ENCODE results near the gene CABLES1. TPM values are rescaled to one million over a fixed set of nuclear protein-coding genes. Genes with fewer than 3 reads are reported as not detected.

The CABLES1 gene
- total RNA-seq, 4 donors from 2014 or later, result 4.0 to 24.0 (median 10.2) TPM

GRCh38 chr18:23181547-23181946 is 46.3 kb downstream of the CABLES1 start:
- H3K4me3 ChIP-seq, result no peak overlapping the region
- no peaks in the 10 kb centered on the region for H3K27me3 ChIP-seq
- no peaks in the 10 kb centered on the region for H3K36me3 ChIP-seq
- H3K9me3 ChIP-seq, result no peaks in the 10 kb centered on the region
- no peak for ATAC-seq
- peaks cover 0 to 8% (median 0%) of the 10 kb centered on the region in 3 donors for H3K4me1 ChIP-seq
- no peak overlapping the region for H3K27ac ChIP-seq
- no peak for TF ChIP-seq EP300 (IDR thresholded peaks at IDR 0.05)
- no peak for TF ChIP-seq CTCF (IDR thresholded peaks at IDR 0.05)

- no peak for ATAC-seq
- TF ChIP-seq CTCF (IDR thresholded peaks at IDR 0.05) (no peak), POLR2AphosphoS5 (IDR thresholded peaks at IDR 0.05) (no peak), EP300 (IDR thresholded peaks at IDR 0.05) (no peak), POLR2A (IDR thresholded peaks at IDR 0.05) (no peak)
- Histone ChIP-seq H3K27me3 (no peaks in the 10 kb centered on the region), H3K4me3 (no peak overlapping the region), H3K27ac (no peak overlapping the region), H3K9me3 (no peaks in the 10 kb centered on the region), H3K4me1 (peaks cover 0 to 8% (median 0%) of the 10 kb centered on the region in 3 donors), H3K36me3 (no peaks in the 10 kb centered on the region)
- WGBS, 2 donors (ENCODE audit: low coverage in 1 of 2), result 100% methylated on average over 1 of the region's 9 CpGs; no CpG with 5 or more reads in 1 of the 2 donors
Observed at GRCh38 chr18:23182606-23183005, 47.3 kb downstream of the CABLES1 start.

GRCh38 chr18:23183411-23184150 is 48.3 kb downstream of the CABLES1 start:
- 54 to 60% methylated on average over 2 to 5 of the region's 8 CpGs for whole genome bisulfite sequencing, 2 donors (ENCODE audit: low coverage in 1 of 2)
- no peak for ATAC-seq
- Histone ChIP-seq H3K4me1 (peaks cover 0 to 4% (median 0%) of the 10 kb centered on the region in 3 donors), H3K27me3 (no peaks in the 10 kb centered on the region), H3K4me3 (no peak overlapping the region), H3K9me3 (no peaks in the 10 kb centered on the region), H3K27ac (no peak overlapping the region), H3K36me3 (no peaks in the 10 kb centered on the region)
- TF ChIP-seq POLR2AphosphoS5 (IDR thresholded peaks at IDR 0.05) (no peak), EP300 (IDR thresholded peaks at IDR 0.05) (no peak), CTCF (IDR thresholded peaks at IDR 0.05) (no peak), POLR2A (IDR thresholded peaks at IDR 0.05) (no peak)

GRCh38 chr18:23186781-23187180 is 51.5 kb downstream of the CABLES1 start:
- Histone ChIP-seq H3K4me3 (no peak overlapping the region), H3K27ac (no peak overlapping the region), H3K4me1 (no peaks in the 10 kb centered on the region), H3K36me3 (peaks cover 0 to 6% of the 10 kb centered on the region in 2 donors), H3K27me3 (no peaks in the 10 kb centered on the region), H3K9me3 (no peaks in the 10 kb centered on the region)
- 100% methylated on average over 1 of the region's 4 CpGs; no CpG with 5 or more reads in 1 of the 2 donors for WGBS, 2 donors (ENCODE audit: low coverage in 1 of 2)
- ATAC-seq, result no peak
- TF ChIP-seq CTCF (IDR thresholded peaks at IDR 0.05) (no peak), POLR2A (IDR thresholded peaks at IDR 0.05) (no peak), EP300 (IDR thresholded peaks at IDR 0.05) (no peak)

- H3K4me1 ChIP-seq, result peaks cover 0 to 10% (median 6%) of the 10 kb centered on the region in 3 donors
- H3K27ac ChIP-seq, result no peak overlapping the region
- no peaks in the 10 kb centered on the region for H3K9me3 ChIP-seq
- peaks cover 0 to 6% of the 10 kb centered on the region in 2 donors for H3K36me3 ChIP-seq
- no peaks in the 10 kb centered on the region for H3K27me3 ChIP-seq
- WGBS, 2 donors (ENCODE audit: low coverage in 1 of 2), result 72 to 89% methylated on average over 3 to 6 of the region's 6 CpGs
- TF ChIP-seq POLR2A (IDR thresholded peaks at IDR 0.05) (no peak), EP300 (IDR thresholded peaks at IDR 0.05) (no peak), CTCF (IDR thresholded peaks at IDR 0.05) (no peak), POLR2AphosphoS5 (IDR thresholded peaks at IDR 0.05) (no peak)
- no peak overlapping the region for H3K4me3 ChIP-seq
- ATAC-seq, result no peak
Observed at GRCh38 chr18:23188068-23188760, 52.9 kb downstream of the CABLES1 start.

Data from gastroesophageal sphincter (tissue), 4 donors.